Measurements from ENCODE around the gene P2RY6.
"Not testable (repeated sequence)": the region's sequence is repeated elsewhere in the genome, so short reads cannot be mapped to it uniquely, and the experiment has no call there.

P2RY6 gene

GRCh38 chr11:73262851-73263495 is 9.2 kb upstream of the P2RY6 start:
- ATAC-seq (ENCODE audit: low read depth) = no peak
- peaks cover 16% of the 10 kb centered on the region for H3K27me3 Mint-ChIP-seq
- H3K4me3 Mint-ChIP-seq = no peak overlapping the region
- no peaks in the 10 kb centered on the region for H3K9me3 Mint-ChIP-seq
- no peak overlapping the region for H3K27ac Mint-ChIP-seq
- no peaks in the 10 kb centered on the region for H3K36me3 Mint-ChIP-seq
- no peak for DNase-seq (ENCODE audit: low spot score in 2 of 2)
- peaks cover 3% of the 10 kb centered on the region for H3K4me1 Mint-ChIP-seq

- H3K27me3 Mint-ChIP-seq = peaks cover 16% of the 10 kb centered on the region
- DNase-seq (ENCODE audit: low spot score in 2 of 2) = no peak
- H3K9me3 Mint-ChIP-seq = no peaks in the 10 kb centered on the region
- no peaks in the 10 kb centered on the region for H3K36me3 Mint-ChIP-seq
- H3K27ac Mint-ChIP-seq = no peak overlapping the region
- ATAC-seq (ENCODE audit: low read depth) = no peak
- H3K4me3 Mint-ChIP-seq = no peak overlapping the region
- H3K4me1 Mint-ChIP-seq = peaks cover 3% of the 10 kb centered on the region
Measured at GRCh38 chr11:73263640-73264039, 8.5 kb upstream of the P2RY6 start.

DNA sequence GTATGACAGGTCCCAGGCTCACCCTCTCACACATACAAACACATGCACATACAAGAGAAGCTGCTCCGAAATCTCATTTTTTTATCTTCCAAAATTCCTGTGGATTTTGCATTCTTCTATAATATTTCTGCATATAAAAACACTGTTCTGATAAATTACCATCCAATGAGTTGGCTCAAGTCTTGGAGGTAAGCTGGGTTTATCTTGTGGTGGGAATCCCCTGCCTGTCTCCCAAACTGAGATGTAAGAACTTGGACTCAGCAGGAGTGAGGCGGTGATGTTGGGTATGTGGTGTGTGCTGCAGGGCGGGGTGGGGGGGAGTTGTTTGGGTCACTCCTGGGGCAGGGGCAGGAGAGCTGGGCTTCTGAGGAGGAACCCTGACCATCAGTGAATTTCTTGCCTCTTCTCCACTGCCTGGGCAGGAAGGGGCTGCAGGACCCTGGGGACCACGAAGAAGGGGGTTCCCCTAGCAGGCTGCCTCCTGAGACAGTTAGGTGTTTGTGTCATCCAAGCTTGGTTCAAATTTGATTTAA is 6.8 kb upstream of the P2RY6 start:
- H3K27me3 Mint-ChIP-seq = peaks cover 13% of the 10 kb centered on the region
- no peak overlapping the region for H3K27ac Mint-ChIP-seq
- H3K4me1 Mint-ChIP-seq = peaks cover 3% of the 10 kb centered on the region
- H3K36me3 Mint-ChIP-seq = no peaks in the 10 kb centered on the region
- ATAC-seq (ENCODE audit: low read depth) = no peak
- no peak for DNase-seq (ENCODE audit: low spot score in 2 of 2)
- no peak overlapping the region for H3K4me3 Mint-ChIP-seq
- no peaks in the 10 kb centered on the region for H3K9me3 Mint-ChIP-seq

GRCh38 chr11:73265853-73266645 is 6.1 kb upstream of the P2RY6 start:
- Mint-ChIP-seq H3K9me3 (no peaks in the 10 kb centered on the region), H3K4me3 (no peak overlapping the region), H3K27me3 (peaks cover 13% of the 10 kb centered on the region), H3K27ac (no peak overlapping the region), H3K4me1 (peaks cover 3% of the 10 kb centered on the region), H3K36me3 (no peaks in the 10 kb centered on the region)
- DNase-seq (ENCODE audit: low spot score in 2 of 2) = no peak
- ATAC-seq (ENCODE audit: low read depth) = no peak

DNA sequence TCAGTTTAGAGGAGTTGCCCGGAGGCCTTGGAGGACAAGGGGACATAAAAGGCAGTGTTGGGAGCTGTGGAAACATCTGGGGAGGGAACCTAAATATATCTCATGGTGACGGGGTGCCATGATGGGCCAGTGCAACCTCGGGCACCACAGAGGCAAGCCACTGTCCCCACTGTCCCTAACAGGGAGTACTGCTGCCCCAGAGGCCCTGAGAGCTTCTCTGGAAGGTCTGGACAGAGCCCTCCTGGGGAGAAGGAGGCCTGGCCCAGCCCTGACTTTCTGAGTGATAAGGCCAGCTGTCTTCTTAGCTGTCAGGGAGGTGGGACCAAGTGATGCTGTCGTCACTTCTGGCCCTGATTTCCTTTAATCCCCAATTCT is 5.5 kb upstream of the P2RY6 start:
- no peak for DNase-seq (ENCODE audit: low spot score in 2 of 2)
- H3K27me3 Mint-ChIP-seq = peaks cover 13% of the 10 kb centered on the region
- peaks cover 6% of the 10 kb centered on the region for H3K4me1 Mint-ChIP-seq
- ATAC-seq (ENCODE audit: low read depth) = no peak
- H3K9me3 Mint-ChIP-seq = no peaks in the 10 kb centered on the region
- no peaks in the 10 kb centered on the region for H3K36me3 Mint-ChIP-seq
- H3K27ac Mint-ChIP-seq = no peak overlapping the region
- H3K4me3 Mint-ChIP-seq = no peak overlapping the region

DNA sequence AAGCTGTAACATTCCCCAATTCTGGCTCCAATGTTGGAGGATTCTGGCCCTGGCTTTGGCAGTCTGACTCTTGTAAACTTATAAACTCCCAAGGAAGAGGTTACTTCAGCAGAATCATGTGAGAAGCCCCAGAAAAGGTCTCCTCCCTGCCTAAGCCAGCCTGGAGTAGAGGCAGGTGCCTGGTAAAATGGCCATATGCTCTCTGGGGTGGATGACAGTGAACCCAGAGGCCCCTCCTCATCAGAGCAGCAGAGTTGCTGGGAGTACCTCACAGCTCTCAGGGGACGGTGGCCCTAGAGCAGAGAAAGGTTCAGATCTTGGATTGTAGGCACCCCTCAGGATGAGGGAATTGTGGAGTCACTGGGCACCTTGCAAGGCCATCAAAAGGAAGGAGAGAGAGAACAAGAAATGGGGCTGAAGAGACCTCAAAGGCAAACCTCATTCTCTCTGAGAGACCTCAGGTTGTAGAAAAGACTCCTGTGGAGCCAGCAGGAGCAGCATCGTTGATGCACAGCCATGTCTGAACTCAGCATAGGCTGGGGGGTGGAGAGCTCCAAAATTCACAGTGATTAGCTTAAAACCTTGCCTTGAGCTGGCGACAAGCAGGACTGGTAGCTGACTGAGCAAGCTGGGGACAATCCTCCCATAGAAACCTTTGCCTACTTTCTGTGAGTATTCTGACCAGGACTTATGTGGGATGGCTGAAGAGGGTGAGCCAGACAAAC is 4.9 kb upstream of the P2RY6 start:
- DNase-seq (ENCODE audit: low spot score in 2 of 2) (no peak), ATAC-seq (ENCODE audit: low read depth) (no peak)
- Mint-ChIP-seq H3K27me3 (peaks cover 13% of the 10 kb centered on the region), H3K4me1 (peaks cover 6% of the 10 kb centered on the region), H3K27ac (no peak overlapping the region), H3K4me3 (no peak overlapping the region), H3K9me3 (no peaks in the 10 kb centered on the region), H3K36me3 (no peaks in the 10 kb centered on the region)

DNA sequence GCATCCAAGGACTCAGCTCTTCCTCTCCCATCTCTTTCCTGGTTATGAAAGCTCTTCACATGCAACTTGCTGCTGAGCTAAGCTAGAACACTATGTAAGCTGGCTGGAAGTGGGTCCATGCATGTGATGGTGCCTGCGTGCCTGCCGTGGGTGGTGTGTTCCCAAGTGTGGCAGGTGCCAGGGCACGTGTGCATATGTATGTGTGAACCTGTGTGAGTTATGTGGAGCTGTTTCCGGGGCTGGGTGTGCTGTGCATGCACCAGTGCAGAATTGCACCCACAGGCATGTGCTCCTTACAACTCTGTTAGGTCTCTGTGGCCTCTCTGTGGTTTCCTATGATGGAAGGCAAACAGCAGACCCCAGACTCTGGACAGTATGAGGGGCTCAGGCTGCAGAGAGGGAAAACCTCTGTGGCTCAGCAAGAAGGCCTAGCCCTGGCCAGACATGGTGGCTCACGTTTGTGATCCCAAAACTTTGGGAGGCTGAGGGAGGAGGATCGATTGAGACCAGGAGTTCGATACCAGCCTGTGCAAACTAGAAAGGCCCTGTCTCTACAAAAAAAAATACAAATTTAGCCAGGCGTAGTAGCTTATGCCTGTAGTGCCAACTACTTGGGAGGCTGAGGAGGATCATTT is 4.1 kb upstream of the P2RY6 start:
- DNase-seq (ENCODE audit: low spot score in 2 of 2) (no peak), ATAC-seq (ENCODE audit: low read depth) (no peak)
- H3K27me3 Mint-ChIP-seq = peaks cover 11% of the 10 kb centered on the region
- no peaks in the 10 kb centered on the region for H3K36me3 Mint-ChIP-seq
- H3K9me3 Mint-ChIP-seq = no peaks in the 10 kb centered on the region
- H3K4me3 Mint-ChIP-seq = no peak overlapping the region
- peaks cover 6% of the 10 kb centered on the region for H3K4me1 Mint-ChIP-seq
- H3K27ac Mint-ChIP-seq = no peak overlapping the region

GRCh38 chr11:73268671-73269271 is 3.4 kb upstream of the P2RY6 start:
- Mint-ChIP-seq H3K4me3 (no peak overlapping the region), H3K9me3 (no peaks in the 10 kb centered on the region), H3K27me3 (peaks cover 7% of the 10 kb centered on the region), H3K36me3 (no peaks in the 10 kb centered on the region), H3K27ac (no peak overlapping the region), H3K4me1 (peaks cover 6% of the 10 kb centered on the region)
- DNase-seq (ENCODE audit: low spot score in 2 of 2) (no peak), ATAC-seq (ENCODE audit: low read depth) (no peak)

DNA sequence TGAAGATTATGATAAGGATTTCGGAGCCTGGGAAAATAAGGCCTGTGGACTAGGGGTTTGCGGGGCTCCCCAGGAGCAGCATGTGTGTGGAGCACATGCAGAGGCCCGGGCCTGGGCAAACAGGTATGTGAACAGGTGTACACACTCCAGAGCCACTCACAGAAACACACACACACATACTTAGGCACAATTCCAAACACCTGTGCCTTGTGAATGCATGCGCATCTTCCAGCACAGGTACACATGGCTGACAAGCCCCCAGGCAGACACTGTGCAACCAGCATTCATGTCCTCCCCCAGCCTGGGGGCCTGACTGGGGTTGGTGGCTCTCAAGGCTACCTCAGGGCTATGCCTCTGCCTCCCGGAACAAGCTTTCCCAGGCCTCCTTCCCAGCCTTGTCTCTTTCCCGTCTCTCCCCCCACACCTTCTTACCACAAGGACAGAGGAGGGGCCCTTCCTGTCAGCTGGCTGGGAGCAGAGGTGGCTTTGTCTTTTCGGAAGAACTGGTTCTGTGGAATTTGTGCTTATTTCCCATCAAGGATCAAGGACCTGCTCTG is 2.6 kb upstream of the P2RY6 start:
- Mint-ChIP-seq H3K27ac (no peak overlapping the region), H3K27me3 (peaks cover 7% of the 10 kb centered on the region), H3K4me3 (no peak overlapping the region), H3K36me3 (no peaks in the 10 kb centered on the region), H3K9me3 (no peaks in the 10 kb centered on the region), H3K4me1 (peaks cover 6% of the 10 kb centered on the region)
- no peak for ATAC-seq (ENCODE audit: low read depth)
- DNase-seq (ENCODE audit: low spot score in 2 of 2) = no peak

- H3K4me1 Mint-ChIP-seq = peaks cover 3% of the 10 kb centered on the region
- H3K27me3 Mint-ChIP-seq = peaks cover 2% of the 10 kb centered on the region
- ATAC-seq (ENCODE audit: low read depth) = peak; percentile 41
- no peak overlapping the region for H3K4me3 Mint-ChIP-seq
- DNase-seq (ENCODE audit: low spot score in 2 of 2) = no peak
- H3K36me3 Mint-ChIP-seq = no peaks in the 10 kb centered on the region
- no peak overlapping the region for H3K27ac Mint-ChIP-seq
- no peaks in the 10 kb centered on the region for H3K9me3 Mint-ChIP-seq
Measured at GRCh38 chr11:73270016-73270854, 1.9 kb upstream of the P2RY6 start.

DNA sequence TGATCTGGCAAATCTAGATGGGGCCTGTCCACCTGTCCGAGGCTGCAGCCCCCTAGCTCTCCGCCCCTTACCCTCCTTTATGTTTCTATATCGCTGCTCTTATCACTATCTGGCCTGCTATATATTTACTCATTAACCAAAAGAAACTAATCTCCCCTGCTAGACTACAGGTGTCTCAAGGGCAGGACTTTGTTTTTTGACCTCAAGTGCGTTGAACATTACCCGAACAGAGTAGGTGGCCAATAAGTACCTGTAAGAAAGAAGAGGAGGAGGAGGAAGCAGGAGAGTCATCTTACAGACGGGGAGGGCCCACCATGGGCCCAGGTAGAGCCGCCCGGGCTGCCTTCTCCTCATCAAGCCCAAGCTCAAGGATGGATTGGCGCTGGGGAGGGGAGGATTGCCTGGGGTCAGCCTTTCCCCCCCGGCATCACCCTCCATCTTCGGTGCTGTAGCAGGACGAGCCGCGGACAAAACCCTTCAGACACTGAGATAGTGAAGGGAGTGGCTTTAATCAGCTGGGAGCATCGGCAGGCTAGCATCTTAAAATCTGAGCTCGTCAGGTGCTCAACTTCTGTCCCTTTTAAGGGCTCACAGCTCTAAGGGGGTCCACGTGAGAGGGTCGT is 1.2 kb upstream of the P2RY6 start:
- H3K4me1 Mint-ChIP-seq = peaks cover 3% of the 10 kb centered on the region
- no peak for ATAC-seq (ENCODE audit: low read depth)
- DNase-seq (ENCODE audit: low spot score in 2 of 2) = no peak

DNA sequence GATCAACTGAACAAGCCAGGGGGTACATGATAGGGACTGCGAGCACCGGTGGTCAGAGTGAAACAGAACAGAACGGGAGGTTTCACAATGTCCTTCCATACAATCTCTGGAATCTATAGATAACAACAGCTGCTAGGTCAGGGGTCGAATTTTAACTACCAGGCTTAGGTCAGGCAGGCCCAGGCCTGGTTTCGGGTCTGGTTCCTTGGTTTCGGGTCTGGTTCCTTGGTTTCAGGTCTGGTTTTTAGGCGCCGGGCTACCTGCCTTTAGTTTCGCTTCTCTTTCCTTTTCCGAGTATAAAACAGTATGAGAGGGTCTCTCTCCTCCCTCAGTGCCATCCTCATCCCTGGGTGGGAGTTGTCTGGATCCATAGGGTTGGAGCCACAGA is 666 bp upstream of the P2RY6 start:
- ATAC-seq (ENCODE audit: low read depth) = peak; percentile 54
- H3K4me1 Mint-ChIP-seq; H3K36me3 Mint-ChIP-seq; H3K27me3 Mint-ChIP-seq; H3K9me3 Mint-ChIP-seq; H3K4me3 Mint-ChIP-seq; DNase-seq (ENCODE audit: low spot score in 2 of 2); H3K27ac Mint-ChIP-seq: not testable (repeated sequence)

More for the DNA sequence above, 1.2 kb upstream of the P2RY6 start:
- Mint-ChIP-seq H3K27ac (no peak overlapping the region), H3K9me3 (no peaks in the 10 kb centered on the region), H3K27me3 (peaks cover 2% of the 10 kb centered on the region), H3K36me3 (no peaks in the 10 kb centered on the region), H3K4me3 (no peak overlapping the region)
